HG02763 (cell line): Measurements from ENCODE around the gene MIB1.

Source experiments
- ATAC-seq: cut with Tn5 transposase; IDR thresholded peaks from one replicate; pipeline ENCODE4 v1.9.1; 2021; ENCODE audit warnings: mild to moderate bottlenecking, moderate library complexity; ENCODE audit not compliant: unreplicated experiment

MIB1 gene

DNA sequence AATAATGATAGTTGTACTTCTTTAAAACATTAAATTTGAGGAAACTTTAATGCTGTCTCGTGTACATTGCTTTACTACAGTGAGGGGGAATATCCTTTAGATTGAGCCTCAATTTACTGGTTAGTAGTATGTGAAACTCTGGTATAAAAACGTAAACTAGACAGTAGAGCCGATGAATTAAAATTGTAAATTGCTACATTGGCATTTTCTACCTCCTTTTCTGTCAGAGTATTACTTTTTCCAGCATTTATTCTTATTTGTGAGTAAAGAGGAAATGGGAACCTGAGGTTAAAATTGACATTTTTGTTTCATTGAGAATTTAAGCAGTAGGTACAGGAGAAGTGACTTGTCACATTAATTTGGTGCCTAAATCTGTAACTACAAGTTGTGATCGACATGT lies 128.2 kb downstream of the MIB1 start:
- ATAC-seq, result no peak

GRCh38 chr18:21889570-21889969 lies 149.0 kb downstream of the MIB1 start:
- ATAC-seq, result no peak

GRCh38 chr18:21894619-21895367 lies 154.2 kb downstream of the MIB1 start:
- ATAC-seq, result no peak

GRCh38 chr18:21896732-21897336 lies 156.2 kb downstream of the MIB1 start:
- ATAC-seq, result no peak

DNA sequence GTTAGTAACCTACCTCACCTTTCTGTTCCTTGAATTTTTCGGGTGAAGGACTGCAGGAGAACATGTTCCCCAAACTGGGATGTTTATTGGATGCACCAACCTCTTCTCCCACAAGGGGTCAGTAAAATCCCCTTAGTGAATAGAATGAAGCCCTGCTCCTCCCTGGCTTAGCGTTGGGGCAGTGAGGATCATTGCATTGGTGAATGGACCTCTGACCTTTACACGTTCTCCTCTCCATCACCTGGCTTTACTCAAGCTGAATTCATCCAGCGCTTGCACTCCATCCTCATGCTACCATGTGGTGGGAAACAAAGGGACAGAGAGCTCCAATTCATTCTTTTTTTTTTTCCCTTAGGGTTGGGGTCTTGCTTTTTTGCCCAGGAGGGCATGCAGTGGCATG lies 157.2 kb downstream of the MIB1 start:
- peak; percentile 75 for ATAC-seq

DNA sequence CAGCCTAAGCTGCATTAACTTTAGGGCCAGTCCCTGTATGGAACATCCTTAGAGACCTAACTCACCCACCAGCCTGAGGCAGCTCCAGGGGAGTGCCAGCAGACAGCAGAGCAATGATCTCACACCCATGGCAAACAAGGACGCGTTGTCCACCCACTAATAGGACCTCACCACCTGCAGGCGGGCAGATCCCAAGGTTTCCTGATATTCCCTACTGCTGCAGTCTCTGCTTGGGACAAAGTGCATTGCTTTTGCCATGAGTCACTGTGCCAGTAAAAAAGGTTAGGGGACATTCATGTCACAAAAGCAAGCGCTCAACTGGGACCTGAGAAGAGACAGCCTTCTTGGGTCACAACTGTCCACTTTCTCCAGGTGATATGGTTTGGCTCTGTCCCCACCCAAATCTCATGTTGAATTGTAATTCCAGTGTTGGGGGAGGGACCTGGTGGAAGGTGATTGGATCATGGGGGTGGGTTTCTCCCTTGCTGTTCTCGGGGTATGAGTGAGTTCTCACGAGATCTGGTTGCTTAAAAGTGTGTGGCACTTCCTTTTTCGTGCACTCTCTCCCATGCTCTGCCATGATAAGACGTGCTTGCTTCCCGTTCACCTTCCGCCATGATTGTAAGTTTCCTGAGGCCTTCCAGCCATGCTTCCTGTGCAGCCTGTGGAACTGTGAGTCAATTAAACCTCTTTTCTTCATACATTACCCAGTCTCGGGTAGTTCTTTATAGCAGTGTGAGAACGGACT lies 160.2 kb downstream of the MIB1 start:
- no peak for ATAC-seq

DNA sequence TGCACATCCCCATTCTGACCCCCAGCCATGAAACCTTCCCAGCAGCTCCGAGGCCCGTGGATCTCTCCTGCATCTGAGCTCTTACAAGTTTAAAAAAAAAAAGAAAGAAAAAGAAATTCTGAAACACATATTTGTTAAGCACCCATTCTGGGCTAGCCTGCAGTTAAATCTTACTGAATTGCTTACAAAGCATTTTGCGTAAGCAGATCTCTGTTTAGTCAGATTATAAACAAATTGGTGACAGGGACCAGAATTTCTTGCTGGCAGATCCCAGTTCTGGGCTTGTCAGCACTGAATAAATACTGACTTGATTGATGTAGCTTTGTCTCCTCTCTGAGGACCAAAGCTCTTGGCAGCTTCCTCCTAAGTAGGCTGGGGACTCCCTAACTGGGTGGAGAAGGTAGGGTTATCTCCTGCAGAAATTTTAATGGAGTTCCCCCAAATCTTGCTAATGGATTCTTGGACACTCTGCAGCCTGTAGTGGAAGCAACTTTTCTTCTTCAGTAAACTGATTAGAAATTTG lies 160.9 kb downstream of the MIB1 start:
- no peak for ATAC-seq

GRCh38 chr18:21903709-21904108 lies 163.1 kb downstream of the MIB1 start:
- no peak for ATAC-seq

DNA sequence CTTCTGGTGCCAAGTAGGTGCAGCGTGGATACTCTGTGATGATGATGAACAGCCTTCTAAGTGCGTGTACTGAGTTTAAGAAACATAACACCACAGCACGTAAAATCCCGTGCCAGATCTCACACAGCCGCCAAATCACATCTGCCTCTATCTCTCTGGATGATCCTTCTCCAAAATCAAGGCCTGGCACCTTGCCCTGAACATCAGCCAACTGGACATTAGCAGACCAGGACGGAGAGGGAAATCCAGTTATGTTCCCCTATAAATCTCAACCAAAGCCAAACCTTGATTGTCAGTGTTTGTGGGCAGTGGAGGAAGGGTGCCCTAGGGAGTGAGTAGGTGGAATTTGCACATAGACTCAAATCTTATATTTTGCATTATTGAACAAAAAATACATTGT lies 164.3 kb downstream of the MIB1 start:
- no peak for ATAC-seq

GRCh38 chr18:21907451-21907850 lies 166.9 kb downstream of the MIB1 start:
- no peak for ATAC-seq

GRCh38 chr18:21908711-21909110 lies 168.1 kb downstream of the MIB1 start:
- no peak for ATAC-seq

GRCh38 chr18:21910906-21911305 lies 170.3 kb downstream of the MIB1 start:
- no peak for ATAC-seq

DNA sequence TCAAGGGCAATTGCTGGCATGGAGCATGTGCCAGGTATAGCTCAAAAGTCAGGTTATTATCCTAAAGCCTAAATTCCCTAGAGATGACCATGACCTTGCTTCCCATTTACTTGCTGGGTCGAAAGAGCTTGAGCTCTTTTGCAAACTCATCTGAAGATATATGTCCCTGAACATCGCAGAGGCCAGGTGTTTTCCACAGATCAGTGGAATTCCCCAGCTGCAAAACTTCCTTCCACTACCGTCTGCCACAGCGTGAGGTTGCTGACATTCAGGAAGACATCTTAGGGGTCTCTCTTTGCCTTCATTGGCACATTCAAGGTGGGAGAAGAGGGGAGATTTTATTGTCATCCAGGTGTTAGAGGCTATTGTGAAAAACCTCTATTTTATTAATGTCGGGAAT lies 171.0 kb downstream of the MIB1 start:
- ATAC-seq, result no peak

DNA sequence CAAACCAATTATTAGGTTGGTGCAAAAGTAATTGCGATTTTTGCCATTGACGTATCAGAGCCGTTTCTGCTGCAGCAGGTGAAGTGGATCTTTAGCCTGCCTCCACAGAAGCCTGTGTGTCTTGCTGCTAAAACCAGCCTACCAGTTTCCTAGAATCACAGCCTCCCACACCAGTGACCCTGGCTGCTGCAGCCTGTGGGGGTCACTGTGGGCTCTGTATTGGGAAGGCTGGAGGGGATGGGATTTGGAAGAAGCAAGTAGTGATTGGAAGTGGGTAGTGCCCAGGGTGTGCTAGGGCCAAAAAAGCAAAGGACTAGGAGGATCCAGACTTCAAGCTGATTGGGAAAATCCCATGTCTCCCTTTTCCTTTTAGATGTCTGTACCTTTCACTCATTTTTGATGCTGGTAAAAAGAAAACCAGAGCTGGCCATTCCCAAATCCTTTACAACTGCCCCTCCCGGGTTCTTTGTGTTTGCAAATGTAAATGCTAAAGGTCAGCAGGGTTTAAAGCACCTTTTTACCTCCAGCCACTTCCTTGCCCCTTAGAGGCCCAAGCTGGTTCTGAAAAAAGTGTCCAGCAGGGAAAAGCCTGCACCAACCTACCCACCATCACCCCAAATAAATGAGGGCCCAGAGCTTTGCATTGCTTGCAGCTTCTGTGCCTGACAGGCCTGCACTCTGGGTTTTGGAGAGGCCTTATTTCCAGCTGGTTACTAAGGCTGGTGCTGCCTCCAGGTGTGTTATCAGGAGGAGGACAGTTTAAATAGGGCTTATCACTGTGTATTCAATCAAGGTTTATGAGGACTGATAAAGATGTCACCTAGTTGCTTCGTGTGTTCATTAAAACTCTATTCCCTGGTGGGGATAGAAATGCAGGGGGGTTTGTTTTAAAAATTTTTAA lies 172.0 kb downstream of the MIB1 start:
- no peak for ATAC-seq

DNA sequence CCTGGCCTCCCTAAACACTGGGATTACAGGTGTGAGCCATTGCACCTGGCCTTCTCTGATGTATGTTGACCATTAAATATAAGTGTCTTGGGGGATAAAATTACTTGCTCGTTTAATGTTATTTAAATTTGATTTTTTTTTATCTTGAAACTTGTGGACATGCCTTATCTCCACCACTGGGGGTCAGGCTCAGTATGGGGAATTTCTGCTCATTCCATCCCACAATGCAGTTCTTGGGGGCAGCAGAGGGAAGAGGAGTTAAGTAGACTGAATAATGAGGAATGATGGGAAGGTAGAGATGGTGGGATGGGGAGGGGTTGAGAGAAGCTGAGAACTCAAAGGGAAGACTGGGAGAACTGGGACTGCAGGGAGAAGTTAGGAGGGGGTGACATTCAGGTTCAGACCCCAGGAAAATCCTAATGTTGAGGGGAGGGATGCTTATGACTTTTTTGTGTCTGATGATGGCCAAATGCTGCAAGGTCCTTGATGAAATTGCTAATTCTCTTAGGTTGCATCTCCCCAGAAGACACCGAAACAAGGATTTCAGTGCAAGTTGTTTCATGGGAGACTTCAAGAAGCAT lies 174.2 kb downstream of the MIB1 start:
- no peak for ATAC-seq

DNA sequence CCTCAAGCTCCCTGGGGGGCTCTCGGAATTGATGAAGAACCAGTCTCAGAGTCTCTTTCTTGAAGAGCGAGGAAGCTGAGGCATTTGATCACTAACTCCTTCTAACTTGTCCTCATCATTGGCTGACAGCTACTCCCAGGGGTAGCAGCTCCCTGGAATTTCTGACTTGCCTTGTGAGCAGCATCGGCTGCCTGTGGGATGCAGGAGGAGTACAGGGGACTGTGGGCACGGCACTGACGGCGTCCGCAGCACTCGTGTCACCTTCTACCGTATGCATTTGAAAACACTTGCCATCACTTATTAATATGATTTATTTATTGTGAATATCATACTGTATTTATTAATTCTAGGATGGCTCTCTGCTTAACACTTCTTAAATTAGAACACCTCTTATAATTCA lies 175.0 kb downstream of the MIB1 start:
- ATAC-seq, result no peak

GRCh38 chr18:21916594-21916993 lies 176.0 kb downstream of the MIB1 start:
- ATAC-seq, result no peak

- ATAC-seq, result no peak
Measured at GRCh38 chr18:21918693-21919092, 178.1 kb downstream of the MIB1 start.
